ENCODE results near the gene KIT.

DNA sequence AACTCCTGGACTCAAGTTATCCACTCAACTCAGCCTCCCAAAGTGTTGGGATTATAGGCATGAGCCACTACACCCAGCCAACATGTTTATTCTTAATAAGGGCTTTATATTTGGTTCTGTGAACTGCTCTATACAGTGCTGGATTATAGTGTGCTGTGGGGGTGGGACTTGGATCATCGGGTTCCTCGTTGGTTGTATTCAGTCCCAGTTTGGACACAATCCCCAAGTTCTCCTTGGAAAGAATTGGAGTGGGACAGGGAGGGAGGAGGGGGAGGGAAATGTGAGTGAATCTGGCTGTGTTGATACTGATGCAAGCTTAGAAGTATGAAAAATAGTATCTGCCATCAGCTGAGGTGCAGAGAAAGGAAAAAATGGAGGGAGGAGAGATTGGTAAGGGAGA is 121.3 kb downstream of the KIT start:
- no peak for TF ChIP-seq POLR2AphosphoS5 (IDR thresholded peaks at IDR 0.05; ENCODE audit: low read depth, low read length)
- no peak for TF ChIP-seq TAF1 (IDR thresholded peaks at IDR 0.05; ENCODE audit: borderline replicate concordance, low read depth, low read length)
- TF ChIP-seq POLR2A (IDR thresholded peaks at IDR 0.05; ENCODE audit: low read depth, low read length): no peak

Measured in GM12892 (cell line).